GM23338 (cell line): Measurements from ENCODE around the gene ETV4. TPM values are rescaled to one million over a fixed set of nuclear protein-coding genes. Genes with fewer than 3 reads are reported as not detected.

Experiments used
- ATAC-seq: fragments of 200-7000 bp; cut with Tn5 transposase; 3 replicates; pipeline ENCODE4 v1.9.1; 2020
- DNase-seq: peaks from one replicate; pipeline ENCODE4 v3.0.0-alpha.2; 2015; ENCODE audit warnings: low spot score
- H2AFZ ChIP-seq: fragments of 200-600 bp; sonication (generic); 2 replicates; pipeline ENCODE4 v1.8.0; 2016; ENCODE audit warnings: antibody characterized with exemption, mild to moderate bottlenecking, moderate library complexity
- H3F3A ChIP-seq: fragments of 200-600 bp; sonication (generic); replicated peaks from 2 replicates; pipeline ENCODE4 v1.8.0; 2017; ENCODE audit warnings: antibody characterized with exemption, mixed run types, low read depth
- H3K27ac ChIP-seq: fragments of 200-600 bp; sonication (generic); 2 replicates; pipeline ENCODE4 v1.6.1; 2016; ENCODE audit warnings: low read depth
- H3K27me3 ChIP-seq: fragments of 200-600 bp; sonication (generic); 2 replicates; pipeline ENCODE4 v1.8.0; 2016; ENCODE audit warnings: mild to moderate bottlenecking, mixed run types, moderate library complexity; ENCODE audit not compliant: insufficient read depth
- H3K36me3 ChIP-seq: fragments of 200-600 bp; sonication (generic); 2 replicates; pipeline ENCODE4 v1.8.0; 2016; ENCODE audit warnings: mild to moderate bottlenecking; ENCODE audit not compliant: insufficient read depth
- H3K4me1 ChIP-seq: fragments of 200-600 bp; sonication (generic); 2 replicates; pipeline ENCODE4 v1.8.0; 2016; ENCODE audit warnings: mild to moderate bottlenecking, moderate library complexity; ENCODE audit not compliant: insufficient read depth
- H3K4me2 ChIP-seq: fragments of 200-600 bp; sonication (generic); 2 replicates; pipeline ENCODE4 v1.7.1; 2017; ENCODE audit warnings: mixed run types
- H3K4me3 ChIP-seq: fragments of 200-600 bp; sonication (generic); 2 replicates; pipeline ENCODE4 v1.6.1; 2016; ENCODE audit warnings: mixed run types
- H3K79me2 ChIP-seq: fragments of 200-600 bp; sonication (generic); replicated peaks from 2 replicates; pipeline ENCODE4 v1.8.0; 2017; ENCODE audit warnings: mild to moderate bottlenecking; ENCODE audit not compliant: insufficient read depth
- H3K9me2 ChIP-seq: fragments of 200-600 bp; sonication (generic); 2 replicates; pipeline ENCODE4 v1.8.0; 2017; ENCODE audit not compliant: insufficient read depth
- H4K20me1 ChIP-seq: fragments of 200-600 bp; sonication (generic); replicated peaks from 2 replicates; pipeline ENCODE4 v1.8.0; 2017; ENCODE audit warnings: mild to moderate bottlenecking; ENCODE audit not compliant: insufficient read depth
- H3K27ac Mint-ChIP-seq: 2 replicates; pipeline ENCODE4 v1.8.0; 2020; ENCODE audit warnings: inconsistent platforms, mild to moderate bottlenecking, moderate library complexity, mixed read lengths
- H3K27me3 Mint-ChIP-seq: 3 replicates; pipeline ENCODE4 v1.8.0; 2022; ENCODE audit warnings: low read depth, mild to moderate bottlenecking, moderate library complexity, mixed read lengths, inconsistent platforms; ENCODE audit not compliant: insufficient read depth, poor library complexity
- H3K36me3 Mint-ChIP-seq: 3 replicates; pipeline ENCODE4 v1.8.0; 2021; ENCODE audit warnings: low read depth, mild to moderate bottlenecking, inconsistent platforms, moderate library complexity, mixed read lengths
- H3K4me1 Mint-ChIP-seq: 3 replicates; pipeline ENCODE4 v1.8.0; 2020; ENCODE audit warnings: mild to moderate bottlenecking, inconsistent platforms, mixed read lengths
- H3K4me3 Mint-ChIP-seq: 3 replicates; pipeline ENCODE4 v1.8.0; 2021; ENCODE audit warnings: moderate library complexity, mild to moderate bottlenecking, inconsistent platforms, mixed read lengths
- H3K9me3 Mint-ChIP-seq: 3 replicates; pipeline ENCODE4 v1.8.0; 2020; ENCODE audit warnings: moderate library complexity, mild to moderate bottlenecking, inconsistent platforms, mixed read lengths
- CREB1 ChIP-seq: fragments of 250-450 bp; sonication (Bioruptor Pico); IDR thresholded peaks from 2 replicates; pipeline ENCODE4 v1.5.0; 2020; ENCODE audit warnings: low read depth, mild to moderate bottlenecking, moderate library complexity
- CTCF ChIP-seq, 2 experiments: fragments of 200-600 bp in 1 of 2; sonication (generic) in 1 of 2; conservative IDR thresholded peaks; 2 replicates each; pipeline versions ENCODE4 v1.5.1 to v1.6.1; 2016 to 2017; ENCODE audit warnings: antibody characterized with exemption in 2 of 2, low read depth in 2 of 2, mild to moderate bottlenecking in 2 of 2, moderate library complexity in 1 of 2
- ETS1 ChIP-seq: IDR thresholded peaks from 2 replicates; pipeline ENCODE4 v1.6.1; 2016; ENCODE audit warnings: antibody characterized with exemption
- EZH2 ChIP-seq: fragments of 200-600 bp; sonication (generic); IDR thresholded peaks from one replicate; pipeline ENCODE4 v1.8.0; 2017; ENCODE audit warnings: antibody characterized with exemption, mild to moderate bottlenecking, low read depth; ENCODE audit not compliant: unreplicated experiment
- EZH2phosphoT487 ChIP-seq: fragments of 200-600 bp; sonication (generic); IDR thresholded peaks from one replicate; pipeline ENCODE4 v1.8.1; 2018; ENCODE audit warnings: antibody characterized with exemption; ENCODE audit not compliant: unreplicated experiment
- JUNB ChIP-seq: IDR thresholded peaks from one replicate; pipeline ENCODE4 v1.6.1; 2016; ENCODE audit warnings: antibody characterized with exemption; ENCODE audit not compliant: unreplicated experiment
- NANOG ChIP-seq: IDR thresholded peaks from 2 replicates; pipeline ENCODE4 v1.6.1; 2016; ENCODE audit warnings: antibody characterized with exemption, borderline replicate concordance
- POLR2AphosphoS5 ChIP-seq: IDR thresholded peaks from 2 replicates; pipeline ENCODE4 v1.6.1; 2016; ENCODE audit warnings: antibody characterized with exemption, low read depth
- REST ChIP-seq: IDR thresholded peaks from one replicate; pipeline ENCODE4 v1.6.1; 2018; ENCODE audit warnings: antibody characterized with exemption; ENCODE audit not compliant: unreplicated experiment
- STAT1 ChIP-seq: IDR thresholded peaks from one replicate; pipeline ENCODE4 v1.6.1; 2016; ENCODE audit warnings: antibody characterized with exemption; ENCODE audit not compliant: unreplicated experiment
- ZNF114 ChIP-seq: fragments of 250-450 bp; sonication (Bioruptor Pico); IDR thresholded peaks from 2 replicates; pipeline ENCODE4 v1.5.0; 2020; ENCODE audit warnings: mild to moderate bottlenecking, moderate library complexity
- ZNF331 ChIP-seq: fragments of 250-450 bp; sonication (Bioruptor Pico); IDR thresholded peaks from 2 replicates; pipeline ENCODE4 v1.5.0; 2020; ENCODE audit warnings: low read depth, mild to moderate bottlenecking, moderate library complexity
- ZNF462 ChIP-seq: fragments of 250-450 bp; sonication (Bioruptor Pico); IDR thresholded peaks from 2 replicates; pipeline ENCODE4 v1.5.0; 2020; ENCODE audit warnings: mild to moderate bottlenecking, moderate library complexity
- polyA plus RNA-seq: library from polyadenylated mRNA; unstranded; fragments of >200 nt; fragmentation: Nextera tagmentation; extraction: Ambion mirVana; gene quantifications from 2 replicates; pipeline ENCODE4 v1.2.1, GENCODE V29; 2016
- total RNA-seq: library from RNA; depleted of rRNA; stranded (reverse); fragments of >200 nt; shearing (Covaris generic); gene quantifications from 2 replicates; pipeline ENCODE4 v1.2.3, GENCODE V29; 2014

ETV4 gene
- total and polyA plus RNA-seq, 2 experiments from 2014 or later: 97.2 to 149 TPM

- Histone ChIP-seq H3K27me3 (no peaks in the 10 kb centered on the region), H2AFZ (no peak overlapping the region), H3K9me2 (no peaks in the 10 kb centered on the region), H3F3A (0 out of 2 replicates have a peak, but pooled peaks cover 6% of the 10 kb centered on the region), H3K4me3 (no peak overlapping the region), H3K36me3 (no peaks in the 10 kb centered on the region), H3K79me2 (no peaks in the 10 kb centered on the region), H3K4me1 (peaks cover 5% of the 10 kb centered on the region), H3K27ac (no peak overlapping the region), H3K4me2 (no peak overlapping the region), H4K20me1 (no peaks in the 10 kb centered on the region)
- Mint-ChIP-seq H3K4me1 (peaks cover 17% of the 10 kb centered on the region), H3K9me3 (no peaks in the 10 kb centered on the region; the same call in 2 of the 3 replicates), H3K27me3 (peaks cover 15% of the 10 kb centered on the region), H3K4me3 (no peak overlapping the region), H3K36me3 (no peaks in the 10 kb centered on the region), H3K27ac (no peak overlapping the region)
- DNase-seq (no peak), ATAC-seq (no peak)
- TF ChIP-seq JUNB (no peak), ETS1 (no peak), REST (no peak), ZNF331 (CRISPR knock-in tag) (no peak), EZH2phosphoT487 (no peak), EZH2 (no peak), STAT1 (no peak), ZNF462 (CRISPR knock-in tag) (no peak), NANOG (no peak), POLR2AphosphoS5 (no peak), CREB1 (CRISPR knock-in tag) (no peak), ZNF114 (CRISPR knock-in tag) (no peak), CTCF (conservative IDR thresholded peaks at IDR 0.05; ENCODE audit: low read depth in 2 of 2) (no peak)
Measured at GRCh38 chr17:43588664-43589435, 42.7 kb upstream of the ETV4 start.
